ENCODE results near the gene EPHA2.

DNA sequence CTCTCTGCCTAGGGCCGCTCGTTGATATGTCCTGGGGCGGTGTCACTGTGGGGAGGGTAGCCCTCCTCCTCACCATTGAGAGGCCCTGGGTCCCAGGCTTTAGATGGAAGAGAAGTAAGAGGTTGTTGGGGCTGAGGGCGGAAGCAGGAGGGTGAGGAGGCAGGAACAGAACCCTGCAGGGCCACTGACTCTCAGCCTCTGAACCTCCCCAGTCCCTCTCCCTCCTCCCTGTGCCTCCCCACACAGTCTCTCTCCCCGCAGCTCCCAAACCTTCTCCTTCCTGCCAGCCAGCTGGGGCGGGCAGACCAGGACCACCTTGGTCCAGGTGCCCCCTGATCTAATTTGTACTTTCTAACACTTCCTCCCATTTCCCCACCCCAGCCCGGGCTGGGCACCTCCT, 68.1 kb downstream of the EPHA2 start:
- TF ChIP-seq RXRA (IDR thresholded peaks at IDR 0.05): no peak
- TF ChIP-seq, protein P1, sequence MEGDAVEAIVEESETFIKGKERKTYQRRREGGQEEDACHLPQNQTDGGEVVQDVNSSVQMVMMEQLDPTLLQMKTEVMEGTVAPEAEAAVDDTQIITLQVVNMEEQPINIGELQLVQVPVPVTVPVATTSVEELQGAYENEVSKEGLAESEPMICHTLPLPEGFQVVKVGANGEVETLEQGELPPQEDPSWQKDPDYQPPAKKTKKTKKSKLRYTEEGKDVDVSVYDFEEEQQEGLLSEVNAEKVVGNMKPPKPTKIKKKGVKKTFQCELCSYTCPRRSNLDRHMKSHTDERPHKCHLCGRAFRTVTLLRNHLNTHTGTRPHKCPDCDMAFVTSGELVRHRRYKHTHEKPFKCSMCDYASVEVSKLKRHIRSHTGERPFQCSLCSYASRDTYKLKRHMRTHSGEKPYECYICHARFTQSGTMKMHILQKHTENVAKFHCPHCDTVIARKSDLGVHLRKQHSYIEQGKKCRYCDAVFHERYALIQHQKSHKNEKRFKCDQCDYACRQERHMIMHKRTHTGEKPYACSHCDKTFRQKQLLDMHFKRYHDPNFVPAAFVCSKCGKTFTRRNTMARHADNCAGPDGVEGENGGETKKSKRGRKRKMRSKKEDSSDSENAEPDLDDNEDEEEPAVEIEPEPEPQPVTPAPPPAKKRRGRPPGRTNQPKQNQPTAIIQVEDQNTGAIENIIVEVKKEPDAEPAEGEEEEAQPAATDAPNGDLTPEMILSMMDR (IDR thresholded peaks at IDR 0.05; ENCODE audit: low read depth, low read length, missing input control): no peak

All from liver (tissue), 3 donors.